HFFc6 (cell line): ENCODE measurements around the gene BCKDK. TPM values are rescaled to one million over a fixed set of nuclear protein-coding genes. Genes with fewer than 3 reads are reported as not detected.

Experiments used
- DNase-seq: peaks from one replicate; pipeline ENCODE4 v3.0.0-alpha.2; 2018
- H3K27ac Mint-ChIP-seq: 2 replicates; pipeline ENCODE4 v1.8.0; 2020; ENCODE audit warnings: mild to moderate bottlenecking, mixed read lengths
- H3K27me3 Mint-ChIP-seq: 2 replicates; pipeline ENCODE4 v1.8.0; 2021; ENCODE audit warnings: mild to moderate bottlenecking, moderate library complexity, mixed read lengths; ENCODE audit not compliant: insufficient read depth
- H3K36me3 Mint-ChIP-seq: 2 replicates; pipeline ENCODE4 v1.8.0; 2021; ENCODE audit warnings: low read depth, mixed read lengths
- H3K4me1 Mint-ChIP-seq: 2 replicates; pipeline ENCODE4 v1.8.0; 2020; ENCODE audit warnings: low read depth, mixed read lengths
- H3K4me3 Mint-ChIP-seq: 2 replicates; pipeline ENCODE4 v1.8.0; 2020; ENCODE audit warnings: mild to moderate bottlenecking, moderate library complexity, mixed read lengths
- H3K9me3 Mint-ChIP-seq: 2 replicates; pipeline ENCODE4 v1.8.0; 2020; ENCODE audit warnings: mild to moderate bottlenecking, mixed read lengths
- total RNA-seq, 6 experiments: library from RNA; stranded (reverse); fragmentation: NEBNext Ultra II Directional; extraction: Animal tissue kit (Norgen Biotek cat#: 25700); gene quantifications; 2 replicates in 1 of 6; 3 replicates in 5 of 6; pipeline ENCODE4 v1.2.3, GENCODE V29; 2021
- TF ChIP-seq, protein P1 (sequence below): fragments of 200-600 bp; sonication (generic); IDR thresholded peaks from 2 replicates; pipeline ENCODE4 v1.5.0; 2021; ENCODE audit warnings: antibody characterized with exemption, mild to moderate bottlenecking

Gene BCKDK
- total RNA-seq, 6 experiments from 2014 or later = 56.8 to 64.8 (median 59.4) TPM

DNA sequence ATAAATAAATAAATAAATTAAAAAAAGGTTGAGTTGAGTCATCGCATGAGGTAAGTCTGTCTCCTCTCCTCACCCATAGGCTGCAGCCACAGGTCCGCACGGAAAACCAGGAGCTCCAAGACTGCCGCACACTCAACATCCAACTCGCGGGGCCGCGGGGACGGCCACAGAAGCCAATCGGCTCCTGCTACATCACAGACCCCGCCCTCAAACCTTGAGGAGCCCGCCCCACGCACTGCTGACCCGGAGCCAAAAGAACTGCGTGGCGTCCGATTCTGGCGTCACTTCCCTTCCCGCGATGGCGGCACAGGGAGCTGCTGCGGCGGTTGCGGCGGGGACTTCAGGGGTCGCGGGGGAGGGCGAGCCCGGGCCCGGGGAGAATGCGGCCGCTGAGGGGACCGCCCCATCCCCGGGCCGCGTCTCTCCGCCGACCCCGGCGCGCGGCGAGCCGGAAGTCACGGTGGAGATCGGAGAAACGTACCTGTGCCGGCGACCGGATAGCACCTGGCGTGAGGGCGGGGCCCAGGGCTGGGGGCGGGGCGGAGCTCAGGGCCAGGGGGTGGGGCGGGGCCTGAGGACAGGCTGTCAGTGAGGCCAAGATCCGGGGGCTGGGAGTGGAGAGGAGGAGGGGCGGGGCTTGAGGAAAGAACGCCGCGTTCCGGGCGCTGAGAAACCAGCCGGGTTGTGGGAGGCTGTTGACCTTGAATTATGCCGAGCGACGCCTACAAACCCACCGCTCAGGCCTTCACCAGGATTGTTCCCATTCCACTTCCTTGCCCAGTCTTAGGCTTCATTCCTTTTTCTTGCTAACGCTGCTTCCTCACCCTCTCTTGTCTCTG is 9.4 kb downstream of the BCKDK start, which contains the start of gene KAT8:
KAT8 (plus strand) TSS at position 281 of the 839 bp plus-strand sequence; CDS start at position 299, 18 bp downstream.
- H3K4me3 Mint-ChIP-seq = peak within 1 kb of the TSS; percentile 91
- H3K27me3 Mint-ChIP-seq = peaks cover 6% of the 10 kb centered on the region
- TF ChIP-seq, protein P1, sequence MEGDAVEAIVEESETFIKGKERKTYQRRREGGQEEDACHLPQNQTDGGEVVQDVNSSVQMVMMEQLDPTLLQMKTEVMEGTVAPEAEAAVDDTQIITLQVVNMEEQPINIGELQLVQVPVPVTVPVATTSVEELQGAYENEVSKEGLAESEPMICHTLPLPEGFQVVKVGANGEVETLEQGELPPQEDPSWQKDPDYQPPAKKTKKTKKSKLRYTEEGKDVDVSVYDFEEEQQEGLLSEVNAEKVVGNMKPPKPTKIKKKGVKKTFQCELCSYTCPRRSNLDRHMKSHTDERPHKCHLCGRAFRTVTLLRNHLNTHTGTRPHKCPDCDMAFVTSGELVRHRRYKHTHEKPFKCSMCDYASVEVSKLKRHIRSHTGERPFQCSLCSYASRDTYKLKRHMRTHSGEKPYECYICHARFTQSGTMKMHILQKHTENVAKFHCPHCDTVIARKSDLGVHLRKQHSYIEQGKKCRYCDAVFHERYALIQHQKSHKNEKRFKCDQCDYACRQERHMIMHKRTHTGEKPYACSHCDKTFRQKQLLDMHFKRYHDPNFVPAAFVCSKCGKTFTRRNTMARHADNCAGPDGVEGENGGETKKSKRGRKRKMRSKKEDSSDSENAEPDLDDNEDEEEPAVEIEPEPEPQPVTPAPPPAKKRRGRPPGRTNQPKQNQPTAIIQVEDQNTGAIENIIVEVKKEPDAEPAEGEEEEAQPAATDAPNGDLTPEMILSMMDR = no peak
- peaks cover 14% of the 10 kb centered on the region for H3K4me1 Mint-ChIP-seq
- H3K27ac Mint-ChIP-seq = peak within 1 kb of the TSS; percentile 99
- H3K9me3 Mint-ChIP-seq = no peaks in the 10 kb centered on the region
- H3K36me3 Mint-ChIP-seq = peaks cover 12% of the 10 kb centered on the region
- DNase-seq = peak; percentile 99

DNA sequence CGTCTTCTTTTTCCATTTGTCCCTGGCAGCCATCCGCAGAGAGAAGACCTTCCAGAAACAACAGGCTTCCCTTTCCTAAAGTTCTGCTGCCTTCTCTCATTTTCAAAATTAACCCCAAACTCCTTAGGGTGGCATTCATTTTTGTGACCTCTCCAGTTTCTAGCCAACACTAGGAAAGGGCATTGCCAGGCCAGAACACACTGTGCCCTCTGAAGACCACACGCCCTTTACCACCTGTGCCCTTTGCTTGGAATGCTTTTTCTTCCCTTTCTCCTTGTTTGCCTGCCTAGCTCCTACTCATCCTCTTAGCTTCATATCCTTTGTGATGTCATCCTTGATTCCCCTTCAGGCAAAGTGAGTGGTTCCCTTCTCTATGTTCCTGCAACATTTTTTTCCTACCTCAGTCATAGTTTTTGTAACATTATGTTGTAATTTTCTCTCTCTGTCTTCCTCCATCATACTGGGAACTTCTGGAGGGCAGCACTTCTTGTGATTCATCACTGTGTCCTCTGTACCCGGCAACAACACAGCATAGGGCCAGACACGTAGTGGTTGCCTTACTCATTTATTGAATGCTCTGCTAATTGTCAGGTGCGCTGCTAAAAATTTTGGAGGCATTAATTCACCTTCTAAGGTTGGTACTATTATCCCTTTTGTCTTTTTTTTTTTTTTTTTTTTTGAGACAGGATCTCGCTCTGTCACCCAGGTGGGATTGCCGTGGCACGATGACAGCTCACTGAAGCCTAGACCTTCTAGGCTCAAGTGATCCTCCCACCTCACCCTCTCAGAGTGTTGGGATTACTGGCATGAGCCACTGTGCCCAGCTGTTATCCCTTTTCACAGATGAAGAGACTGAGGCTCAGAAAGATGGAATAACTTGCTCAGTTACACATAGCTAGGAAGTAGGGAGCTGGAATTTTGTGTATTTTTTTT is 10.3 kb downstream of the BCKDK start:
- TF ChIP-seq, protein P1 = no peak
- H3K27me3 Mint-ChIP-seq = peaks cover 6% of the 10 kb centered on the region
- H3K4me1 Mint-ChIP-seq = peaks cover 14% of the 10 kb centered on the region
- no peaks in the 10 kb centered on the region for H3K9me3 Mint-ChIP-seq
- H3K27ac Mint-ChIP-seq = peak overlapping the region; percentile 99
- peaks cover 12% of the 10 kb centered on the region for H3K36me3 Mint-ChIP-seq
- H3K4me3 Mint-ChIP-seq = peak overlapping the region; percentile 91
- peak; percentile 93 for DNase-seq

DNA sequence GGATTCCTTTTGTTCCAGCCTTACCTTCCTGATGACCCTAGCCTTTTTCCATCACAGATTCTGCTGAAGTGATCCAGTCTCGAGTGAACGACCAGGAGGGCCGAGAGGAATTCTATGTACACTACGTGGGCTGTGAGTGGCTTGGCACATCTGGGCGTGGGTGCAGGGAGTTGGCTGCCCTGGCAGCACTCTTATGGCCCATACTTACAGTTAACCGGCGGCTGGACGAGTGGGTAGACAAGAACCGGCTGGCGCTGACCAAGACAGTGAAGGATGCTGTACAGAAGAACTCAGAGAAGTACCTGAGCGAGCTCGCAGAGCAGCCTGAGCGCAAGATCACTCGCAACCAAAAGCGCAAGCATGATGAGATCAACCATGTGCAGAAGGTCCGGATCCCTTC is 11.9 kb downstream of the BCKDK start:
- no peak overlapping the region for H3K4me3 Mint-ChIP-seq
- TF ChIP-seq, protein P1 = no peak
- H3K27me3 Mint-ChIP-seq = peaks cover 6% of the 10 kb centered on the region
- no peaks in the 10 kb centered on the region for H3K9me3 Mint-ChIP-seq
- H3K36me3 Mint-ChIP-seq = peaks cover 7% of the 10 kb centered on the region
- H3K27ac Mint-ChIP-seq = no peak overlapping the region
- DNase-seq = no peak
- H3K4me1 Mint-ChIP-seq = peaks cover 14% of the 10 kb centered on the region

DNA sequence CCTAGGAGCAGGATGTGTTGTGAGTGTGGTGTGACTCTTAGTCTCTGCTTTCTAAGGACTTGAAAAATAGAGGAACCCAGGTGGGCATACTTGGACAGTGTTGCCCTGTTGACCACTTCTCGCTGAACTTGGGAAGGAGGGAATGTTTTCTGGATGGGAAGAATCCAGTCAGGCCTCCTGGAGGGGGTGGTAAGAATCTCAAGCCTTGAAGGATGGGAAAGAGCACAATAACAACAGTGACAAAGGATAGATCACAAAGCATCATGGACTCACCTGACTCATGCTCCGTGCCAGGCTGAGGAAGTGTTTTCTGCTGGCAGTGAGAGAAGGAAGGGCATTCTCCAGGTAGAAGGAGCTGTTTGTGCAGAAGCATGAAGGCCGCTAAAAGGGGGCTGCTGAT is 17.7 kb downstream of the BCKDK start:
- Mint-ChIP-seq H3K4me1 (no peaks in the 10 kb centered on the region), H3K27me3 (peaks cover 4% of the 10 kb centered on the region; the same call in 1 of the 2 replicates), H3K4me3 (no peak overlapping the region), H3K36me3 (peaks cover 7% of the 10 kb centered on the region; the same call in 1 of the 2 replicates), H3K27ac (no peak overlapping the region), H3K9me3 (no peaks in the 10 kb centered on the region)
- DNase-seq = no peak
- TF ChIP-seq, protein P1 = no peak

DNA sequence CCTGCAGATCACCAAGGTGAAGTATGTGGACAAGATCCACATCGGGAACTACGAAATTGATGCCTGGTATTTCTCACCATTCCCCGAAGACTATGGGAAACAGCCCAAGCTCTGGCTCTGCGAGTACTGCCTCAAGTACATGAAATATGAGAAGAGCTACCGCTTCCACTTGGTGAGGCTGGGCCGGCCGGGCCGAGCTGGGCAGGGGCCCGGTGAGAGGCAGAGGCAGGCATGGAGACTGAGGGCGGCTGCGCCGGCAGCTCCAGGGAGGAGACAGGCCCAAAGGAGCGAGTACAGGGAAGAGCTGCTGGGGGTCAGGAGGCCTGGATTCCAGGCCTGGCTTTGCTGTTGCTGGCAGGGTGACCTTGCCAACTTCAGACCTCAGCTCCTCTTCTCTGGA is 19.0 kb downstream of the BCKDK start:
- no peak overlapping the region; the same call in 1 of the 2 replicates for H3K27ac Mint-ChIP-seq
- TF ChIP-seq, protein P1 = no peak
- no peak overlapping the region for H3K4me3 Mint-ChIP-seq

More for the DNA sequence above, 19.0 kb downstream of the BCKDK start:
- peaks cover 4% of the 10 kb centered on the region; the same call in 1 of the 2 replicates for H3K27me3 Mint-ChIP-seq
- H3K9me3 Mint-ChIP-seq = no peaks in the 10 kb centered on the region
- DNase-seq = no peak
- H3K36me3 Mint-ChIP-seq = peaks cover 2% of the 10 kb centered on the region; the same call in 1 of the 2 replicates
- no peaks in the 10 kb centered on the region for H3K4me1 Mint-ChIP-seq
